Measurements from ENCODE around the gene ZNF688.

GRCh38 chr16:30600215-30600614, 28.7 kb upstream of the ZNF688 start:
- TF ChIP-seq CTCF (IDR thresholded peaks at IDR 0.05) (no peak), POLR2A (IDR thresholded peaks at IDR 0.05) (no peak), EP300 (IDR thresholded peaks at IDR 0.05) (no peak)
